ENCODE data around the gene OSBPL9. TPM values are rescaled to one million over a fixed set of nuclear protein-coding genes. Genes with fewer than 3 reads are reported as not detected.
A peak's percentile ranks its signal among the peaks of the same experiment; 100 is the strongest.

The OSBPL9 gene
- total RNA-seq, 1 donor from 2014 or later = 91.2 TPM

- no peaks in the 10 kb centered on the region for H3K9me3 Mint-ChIP-seq (ENCODE audit: unreplicated experiment)
- peak overlapping the region; percentile 34 for H3K4me3 Mint-ChIP-seq (ENCODE audit: unreplicated experiment)
- no peak overlapping the region for H3K27ac Mint-ChIP-seq (ENCODE audit: unreplicated experiment)
- peaks cover 12% of the 10 kb centered on the region for H3K36me3 Mint-ChIP-seq (ENCODE audit: low read depth, unreplicated experiment)
- no peak for TF ChIP-seq CTCF (IDR thresholded peaks at IDR 0.05; ENCODE audit: unreplicated experiment)
- peaks cover 3% of the 10 kb centered on the region for H3K4me1 Mint-ChIP-seq (ENCODE audit: unreplicated experiment)
- DNase-seq (ENCODE audit: low spot score) = no peak
- H3K27me3 Mint-ChIP-seq (ENCODE audit: unreplicated experiment) = no peaks in the 10 kb centered on the region
These were observed 135.4 kb downstream of the OSBPL9 start for GRCh38 chr1:51752073-51752948.

- Mint-ChIP-seq H3K27me3 (ENCODE audit: unreplicated experiment) (no peaks in the 10 kb centered on the region), H3K4me1 (ENCODE audit: unreplicated experiment) (peaks cover 3% of the 10 kb centered on the region), H3K27ac (ENCODE audit: unreplicated experiment) (no peak overlapping the region), H3K9me3 (ENCODE audit: unreplicated experiment) (no peaks in the 10 kb centered on the region), H3K4me3 (ENCODE audit: unreplicated experiment) (no peak overlapping the region), H3K36me3 (ENCODE audit: low read depth, unreplicated experiment) (peaks cover 12% of the 10 kb centered on the region)
- no peak for DNase-seq (ENCODE audit: low spot score)
- TF ChIP-seq CTCF (IDR thresholded peaks at IDR 0.05; ENCODE audit: unreplicated experiment) = no peak
These were observed 137.1 kb downstream of the OSBPL9 start for GRCh38 chr1:51753969-51754368.

GRCh38 chr1:51754666-51755065, 137.8 kb downstream of the OSBPL9 start:
- no peak for TF ChIP-seq CTCF (IDR thresholded peaks at IDR 0.05; ENCODE audit: unreplicated experiment)
- Mint-ChIP-seq H3K9me3 (ENCODE audit: unreplicated experiment) (no peaks in the 10 kb centered on the region), H3K4me3 (ENCODE audit: unreplicated experiment) (no peak overlapping the region), H3K36me3 (ENCODE audit: low read depth, unreplicated experiment) (peaks cover 12% of the 10 kb centered on the region), H3K4me1 (ENCODE audit: unreplicated experiment) (peaks cover 3% of the 10 kb centered on the region), H3K27me3 (ENCODE audit: unreplicated experiment) (no peaks in the 10 kb centered on the region), H3K27ac (ENCODE audit: unreplicated experiment) (no peak overlapping the region)
- no peak for DNase-seq (ENCODE audit: low spot score)

GRCh38 chr1:51755437-51755836, 138.5 kb downstream of the OSBPL9 start:
- H3K27ac Mint-ChIP-seq (ENCODE audit: unreplicated experiment) = no peak overlapping the region
- TF ChIP-seq CTCF (IDR thresholded peaks at IDR 0.05; ENCODE audit: unreplicated experiment) = no peak
- no peak overlapping the region for H3K4me3 Mint-ChIP-seq (ENCODE audit: unreplicated experiment)
- H3K9me3 Mint-ChIP-seq (ENCODE audit: unreplicated experiment) = no peaks in the 10 kb centered on the region
- no peak for DNase-seq (ENCODE audit: low spot score)
- H3K36me3 Mint-ChIP-seq (ENCODE audit: low read depth, unreplicated experiment) = peaks cover 12% of the 10 kb centered on the region
- no peaks in the 10 kb centered on the region for H3K27me3 Mint-ChIP-seq (ENCODE audit: unreplicated experiment)
- peaks cover 3% of the 10 kb centered on the region for H3K4me1 Mint-ChIP-seq (ENCODE audit: unreplicated experiment)

GRCh38 chr1:51756290-51756689, 139.4 kb downstream of the OSBPL9 start:
- peaks cover 3% of the 10 kb centered on the region for H3K4me1 Mint-ChIP-seq (ENCODE audit: unreplicated experiment)
- H3K4me3 Mint-ChIP-seq (ENCODE audit: unreplicated experiment) = no peak overlapping the region
- H3K9me3 Mint-ChIP-seq (ENCODE audit: unreplicated experiment) = no peaks in the 10 kb centered on the region

More at GRCh38 chr1:51756290-51756689, 139.4 kb downstream of the OSBPL9 start:
- DNase-seq (ENCODE audit: low spot score) = no peak
- TF ChIP-seq CTCF (IDR thresholded peaks at IDR 0.05; ENCODE audit: unreplicated experiment) = no peak
- Mint-ChIP-seq H3K27me3 (ENCODE audit: unreplicated experiment) (no peaks in the 10 kb centered on the region), H3K27ac (ENCODE audit: unreplicated experiment) (no peak overlapping the region), H3K36me3 (ENCODE audit: low read depth, unreplicated experiment) (peaks cover 13% of the 10 kb centered on the region)
